Breast epithelium (tissue), 4 donors: Measurements from ENCODE around the gene POU6F1. TPM values are rescaled to one million over a fixed set of nuclear protein-coding genes. Genes with fewer than 3 reads are reported as not detected.

ENCODE experiments used
- DNase-seq, 2 donors: peaks; one replicate each; pipeline ENCODE4 v3.0.0-alpha.2; 2019; ENCODE audit warnings: low spot score in 2 of 2
- H3K27ac ChIP-seq, 2 donors: fragments of 200-600 bp; sonication (generic) in 1 of 2; one replicate each; pipeline ENCODE4 v1.5.1; 2016 to 2019; ENCODE audit warnings: mild to moderate bottlenecking in 1 of 2
- H3K27me3 ChIP-seq, 2 donors: fragments of 200-600 bp; sonication (generic) in 1 of 2; one replicate each; pipeline versions ENCODE4 v1.5.1 to v1.6.0; 2017 to 2019; ENCODE audit warnings: control low read depth in 1 of 2, mild to moderate bottlenecking in 1 of 2
- H3K36me3 ChIP-seq: fragments of 200-600 bp; one replicate; pipeline ENCODE4 v1.5.1; 2019
- H3K4me1 ChIP-seq, 2 donors: fragments of 200-600 bp; sonication (generic); one replicate each; pipeline ENCODE4 v1.5.1; 2016 to 2019; ENCODE audit warnings: control low read depth in 1 of 2
- H3K4me3 ChIP-seq, 3 donors: fragments of 200-600 bp; sonication (generic); 1 replicate in 2 of 3; 2 replicates in 1 of 3; pipeline ENCODE4 v1.5.1; 2016 to 2019; ENCODE audit warnings: mild to moderate bottlenecking in 3 of 3, moderate library complexity in 2 of 3
- H3K9me3 ChIP-seq, 2 donors: fragments of 200-600 bp; sonication (generic) in 1 of 2; one replicate each; pipeline ENCODE4 v1.5.1; 2016 to 2019; ENCODE audit warnings: control low read depth in 1 of 2
- POLR2A ChIP-seq: fragments of 450-650 bp; IDR thresholded peaks from one replicate; pipeline ENCODE4 v1.6.1; 2016; ENCODE audit warnings: antibody characterized with exemption, mild to moderate bottlenecking, moderate library complexity
- POLR2AphosphoS5 ChIP-seq, 3 donors: sonication (generic); formaldehyde crosslinking; IDR thresholded peaks; one replicate each; pipeline ENCODE4 v1.6.1; 2017; ENCODE audit warnings: antibody characterized with exemption in 3 of 3
- intact Hi-C: fragments of 100-400 bp; cut with DNase I; formaldehyde crosslinking; loops from one replicate; pipeline ENCODE4 v1.15.1; 2023; ENCODE audit warnings: low total_unique reads
- total RNA-seq, 3 donors: library from RNA; depleted of rRNA; stranded (reverse); fragments of >200 nt; gene quantifications; one replicate each; pipeline ENCODE4 v1.1.0, GENCODE V29; 2016
- TF ChIP-seq, protein P1 (sequence below), 3 donors: fragments of 450-650 bp; IDR thresholded peaks; one replicate each; pipeline ENCODE4 v1.5.1; 2016 to 2017; ENCODE audit warnings: antibody characterized with exemption in 3 of 3, mild to moderate bottlenecking in 3 of 3, moderate library complexity in 3 of 3

Gene POU6F1
- total RNA-seq, 3 donors from 2014 or later = 10.5 to 23.3 (median 15.2) TPM

DNA sequence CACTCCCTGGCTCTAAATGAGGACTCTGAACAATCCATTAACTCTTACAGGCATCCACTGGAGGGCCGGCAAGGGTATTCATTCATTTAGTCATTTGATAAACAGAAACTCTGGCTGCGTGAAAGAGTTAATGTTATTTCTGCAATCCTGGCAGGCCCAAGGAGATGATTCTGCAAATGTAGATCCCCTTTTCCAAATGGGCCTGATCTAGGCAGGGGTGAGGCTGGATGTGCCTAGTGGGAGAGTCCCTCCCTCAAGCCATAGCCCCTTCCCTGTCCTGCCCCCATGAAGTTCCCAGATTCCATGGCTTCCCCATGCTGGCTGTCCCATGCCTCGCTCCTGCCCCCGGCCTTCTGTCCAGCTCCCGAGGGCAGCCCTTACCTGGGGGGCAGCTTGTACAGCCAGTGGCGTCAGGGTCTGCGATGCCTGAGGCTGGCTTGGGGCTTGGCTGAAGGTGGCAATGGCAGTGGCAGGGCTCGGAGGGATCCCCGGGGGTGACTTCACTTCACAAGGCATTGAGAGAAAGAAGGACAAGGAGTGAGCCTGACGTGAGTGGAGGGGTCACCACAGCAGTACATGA is 18.4 kb downstream of the POU6F1 start:
- Histone ChIP-seq H3K4me3 (no peak overlapping the region), H3K4me1 (no peaks in the 10 kb centered on the region), H3K27me3 (no peaks in the 10 kb centered on the region), H3K27ac (no peak overlapping the region), H3K9me3 (no peaks in the 10 kb centered on the region), H3K36me3 (peaks cover 7% of the 10 kb centered on the region)
- DNase-seq = no peak
- intact Hi-C loops = no loop called here
- TF ChIP-seq, protein P1, sequence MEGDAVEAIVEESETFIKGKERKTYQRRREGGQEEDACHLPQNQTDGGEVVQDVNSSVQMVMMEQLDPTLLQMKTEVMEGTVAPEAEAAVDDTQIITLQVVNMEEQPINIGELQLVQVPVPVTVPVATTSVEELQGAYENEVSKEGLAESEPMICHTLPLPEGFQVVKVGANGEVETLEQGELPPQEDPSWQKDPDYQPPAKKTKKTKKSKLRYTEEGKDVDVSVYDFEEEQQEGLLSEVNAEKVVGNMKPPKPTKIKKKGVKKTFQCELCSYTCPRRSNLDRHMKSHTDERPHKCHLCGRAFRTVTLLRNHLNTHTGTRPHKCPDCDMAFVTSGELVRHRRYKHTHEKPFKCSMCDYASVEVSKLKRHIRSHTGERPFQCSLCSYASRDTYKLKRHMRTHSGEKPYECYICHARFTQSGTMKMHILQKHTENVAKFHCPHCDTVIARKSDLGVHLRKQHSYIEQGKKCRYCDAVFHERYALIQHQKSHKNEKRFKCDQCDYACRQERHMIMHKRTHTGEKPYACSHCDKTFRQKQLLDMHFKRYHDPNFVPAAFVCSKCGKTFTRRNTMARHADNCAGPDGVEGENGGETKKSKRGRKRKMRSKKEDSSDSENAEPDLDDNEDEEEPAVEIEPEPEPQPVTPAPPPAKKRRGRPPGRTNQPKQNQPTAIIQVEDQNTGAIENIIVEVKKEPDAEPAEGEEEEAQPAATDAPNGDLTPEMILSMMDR (IDR thresholded peaks at IDR 0.05) = no peak
- TF ChIP-seq POLR2A (no peak), POLR2AphosphoS5 (IDR thresholded peaks at IDR 0.05) (no peak)

DNA sequence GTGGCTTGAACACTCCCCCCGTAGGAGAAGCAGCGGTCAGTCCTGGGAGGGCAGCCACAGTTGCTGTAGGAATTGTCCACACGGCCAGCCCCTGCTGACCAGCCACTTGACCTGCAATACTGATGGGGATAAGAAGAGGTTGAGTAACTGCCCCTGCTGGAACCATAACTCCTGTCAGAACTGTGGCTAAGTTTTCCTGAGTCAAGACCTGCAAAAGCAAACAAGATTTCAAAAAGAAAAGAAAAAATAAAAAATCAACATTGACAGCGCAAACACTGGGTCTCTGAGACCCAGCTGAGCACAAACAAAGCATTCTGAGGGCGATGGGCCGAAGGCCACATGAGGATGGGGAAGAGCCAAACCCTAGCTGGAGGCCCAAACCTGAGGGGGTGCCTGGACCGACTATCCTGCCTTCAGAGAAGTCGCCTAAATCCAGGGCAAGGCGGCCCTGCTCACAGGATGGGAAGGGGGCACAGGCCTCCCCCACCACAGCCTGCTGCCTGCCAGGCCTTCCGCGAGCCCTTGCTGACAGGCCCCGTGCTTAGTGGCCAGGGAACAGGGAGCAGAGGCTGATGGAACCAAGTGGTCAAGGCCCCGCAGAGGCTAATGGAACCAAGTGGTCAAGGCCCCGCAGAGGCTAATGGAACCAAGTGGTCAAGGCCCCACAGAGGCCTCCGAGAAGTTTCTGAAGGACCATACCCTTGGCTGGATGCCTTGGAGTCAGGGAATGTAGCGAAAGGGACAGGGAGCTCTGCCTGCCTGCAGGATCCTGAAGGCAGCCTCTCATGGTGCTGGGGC is 19.1 kb downstream of the POU6F1 start:
- no peak for DNase-seq
- Histone ChIP-seq H3K9me3 (no peaks in the 10 kb centered on the region), H3K4me1 (no peaks in the 10 kb centered on the region), H3K27me3 (no peaks in the 10 kb centered on the region), H3K27ac (no peak overlapping the region), H3K4me3 (no peak overlapping the region), H3K36me3 (peaks cover 7% of the 10 kb centered on the region)
- intact Hi-C loops = no loop called here
- TF ChIP-seq POLR2AphosphoS5 (IDR thresholded peaks at IDR 0.05) = no peak
- TF ChIP-seq, protein P1 (IDR thresholded peaks at IDR 0.05) = no peak
- no peak for TF ChIP-seq POLR2A

DNA sequence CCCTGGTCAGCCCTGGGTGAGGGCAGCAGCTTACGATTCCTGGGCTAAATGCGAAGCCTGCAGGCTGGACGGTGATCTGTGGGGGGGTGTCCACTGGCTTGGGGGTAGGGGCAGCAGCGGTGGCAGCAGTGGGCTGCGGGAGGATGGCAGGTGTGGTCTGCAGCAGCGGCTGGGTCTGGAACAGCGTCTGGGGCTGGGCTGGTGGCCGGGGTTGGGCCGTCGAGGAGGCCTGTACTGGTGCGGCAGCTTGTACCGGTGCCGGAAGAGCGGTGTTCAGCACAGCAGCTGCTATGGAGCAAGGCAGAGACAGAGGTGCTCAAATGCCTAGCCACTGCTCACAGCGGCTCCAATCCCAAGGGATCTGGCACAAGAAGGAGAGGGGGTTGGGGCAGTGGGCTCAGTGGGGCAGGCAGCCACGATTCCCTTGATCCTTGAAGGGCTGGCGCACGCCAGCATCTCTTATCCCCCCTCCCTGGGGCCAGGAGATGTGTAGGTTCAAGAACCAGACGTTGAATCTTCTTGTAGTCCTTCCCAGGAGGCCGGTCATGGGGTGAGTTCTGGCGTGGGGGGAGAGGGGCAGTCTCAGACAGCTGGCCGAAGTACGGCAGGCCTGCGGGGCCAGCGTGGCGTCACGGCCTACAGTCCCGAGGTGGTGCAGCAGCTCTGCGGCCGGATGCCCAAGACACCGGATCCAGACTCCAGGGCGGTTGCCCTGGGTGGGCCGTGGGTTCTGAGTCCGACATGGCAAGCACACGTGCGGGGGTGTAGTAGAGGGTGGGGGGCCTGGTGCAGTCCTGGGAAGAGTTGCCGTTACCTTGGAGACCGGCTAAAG is 19.9 kb downstream of the POU6F1 start:
- Histone ChIP-seq H3K4me1 (no peaks in the 10 kb centered on the region), H3K36me3 (peaks cover 7% of the 10 kb centered on the region), H3K4me3 (no peak overlapping the region), H3K9me3 (no peaks in the 10 kb centered on the region), H3K27me3 (no peaks in the 10 kb centered on the region), H3K27ac (no peak overlapping the region)
- DNase-seq = no peak
- intact Hi-C loops = no loop called here
- TF ChIP-seq POLR2A (no peak), POLR2AphosphoS5 (IDR thresholded peaks at IDR 0.05) (no peak)
- TF ChIP-seq, protein P1 (IDR thresholded peaks at IDR 0.05) = no peak

DNA sequence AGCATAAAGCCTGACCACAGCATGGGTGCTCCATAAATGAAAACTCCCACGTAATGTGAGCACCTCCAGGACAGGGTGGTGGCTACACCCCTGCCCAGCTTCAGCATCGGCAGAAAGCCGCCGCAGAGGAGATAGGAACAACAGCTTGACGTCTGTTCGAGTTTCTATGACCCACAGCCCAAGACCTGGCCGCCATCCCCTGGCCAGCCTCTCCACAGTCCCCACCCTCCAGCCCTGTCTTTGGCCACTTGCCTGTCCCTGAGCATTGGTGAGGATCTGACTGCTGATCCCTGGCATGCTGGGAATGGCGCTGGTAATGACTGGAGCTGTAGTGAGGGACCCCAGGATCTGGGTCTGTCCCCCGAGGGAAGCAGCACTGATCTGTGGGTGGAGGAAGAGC is 21.3 kb downstream of the POU6F1 start:
- H3K4me3 ChIP-seq = no peak overlapping the region
- intact Hi-C loops = no loop called here
- H3K36me3 ChIP-seq = peaks cover 7% of the 10 kb centered on the region
- H3K4me1 ChIP-seq = no peaks in the 10 kb centered on the region
- TF ChIP-seq POLR2AphosphoS5 (IDR thresholded peaks at IDR 0.05) = no peak
- no peak for TF ChIP-seq POLR2A
- TF ChIP-seq, protein P1 (IDR thresholded peaks at IDR 0.05) = no peak
- no peak overlapping the region for H3K27ac ChIP-seq
- H3K9me3 ChIP-seq = no peaks in the 10 kb centered on the region
- no peak for DNase-seq
- H3K27me3 ChIP-seq = no peaks in the 10 kb centered on the region

DNA sequence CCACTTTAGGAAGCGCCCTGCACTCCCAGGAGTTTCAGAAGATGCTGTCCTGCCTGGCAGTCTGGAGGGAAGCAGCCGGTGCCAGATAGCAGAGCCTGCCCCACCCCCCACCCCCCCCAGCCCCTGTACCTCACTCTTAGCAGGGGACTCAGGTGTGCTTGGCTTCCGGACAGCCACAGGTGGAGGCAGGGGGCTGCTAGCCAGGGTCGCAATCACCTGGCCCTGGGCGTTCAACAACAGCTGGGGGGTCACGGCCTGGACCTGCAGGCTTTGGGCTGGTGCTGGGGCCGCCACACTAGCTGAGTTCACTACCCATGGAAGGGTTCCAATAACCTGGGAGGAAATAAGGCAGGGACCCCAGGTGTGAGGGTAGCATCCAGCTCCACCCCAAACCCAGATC is 22.0 kb downstream of the POU6F1 start:
- DNase-seq = no peak

More for the DNA sequence above, 22.0 kb downstream of the POU6F1 start:
- Histone ChIP-seq H3K27ac (no peak overlapping the region), H3K9me3 (no peaks in the 10 kb centered on the region), H3K4me1 (no peaks in the 10 kb centered on the region), H3K36me3 (peaks cover 7% of the 10 kb centered on the region), H3K27me3 (no peaks in the 10 kb centered on the region), H3K4me3 (no peak overlapping the region)
- TF ChIP-seq POLR2A = no peak
- TF ChIP-seq POLR2AphosphoS5 (IDR thresholded peaks at IDR 0.05) = no peak
- TF ChIP-seq, protein P1 (IDR thresholded peaks at IDR 0.05) = no peak
- intact Hi-C loops = no loop called here
